Fibroblast of villous mesenchyme (primary cell): ENCODE data around the gene HIGD2A. TPM values are rescaled to one million over a fixed set of nuclear protein-coding genes. Genes with fewer than 3 reads are reported as not detected.

Experiments used
- DNase-seq: peaks from one replicate; pipeline ENCODE4 v3.0.0-alpha.2; 2010; ENCODE audit warnings: low read depth
- H3K4me3 ChIP-seq: 2 replicates; pipeline ENCODE4 v1.5.1; 2011; ENCODE audit warnings: low read depth, mild to moderate bottlenecking, low read length
- CTCF ChIP-seq: IDR thresholded peaks from 2 replicates; pipeline ENCODE4 v1.5.1; 2012; ENCODE audit warnings: low read depth, mild to moderate bottlenecking, low read length; ENCODE audit not compliant: insufficient read depth
- total RNA-seq: library from RNA; depleted of rRNA; stranded (reverse); fragments of >200 nt; gene quantifications from 2 replicates; pipeline ENCODE4 v1.2.3, GENCODE V29; 2012

Gene HIGD2A
- total RNA-seq, 1 donor = 19.0 TPM

- peak within 1 kb of the TSS; percentile 97 for H3K4me3 ChIP-seq
- DNase-seq = peak; percentile 94
- TF ChIP-seq CTCF = peak; percentile 18
These were observed 26.9 kb upstream of the HIGD2A start, which contains the start of gene KIAA1191 for GRCh38 chr5:176361437-176362232. TSS of gene KIAA1191 (minus strand) at chr5:176361764. CDS start at chr5:176359508, 2,256 bp downstream.

GRCh38 chr5:176362233-176362490, 26.4 kb upstream of the HIGD2A start:
- no peak for DNase-seq
- no peak for TF ChIP-seq CTCF
- peak overlapping the region; percentile 97 for H3K4me3 ChIP-seq

GRCh38 chr5:176364765-176365350, 23.7 kb upstream of the HIGD2A start:
- peak overlapping the region; percentile 71 for H3K4me3 ChIP-seq
- no peak for DNase-seq
- TF ChIP-seq CTCF = no peak

GRCh38 chr5:176365351-176366231, 23.0 kb upstream of the HIGD2A start, which contains the start of gene ARL10:
TSS of gene ARL10 (plus strand) at chr5:176365487. CDS start at chr5:176365564, 77 bp downstream.
- peak; percentile 52 for DNase-seq
- TF ChIP-seq CTCF = no peak
- peak within 1 kb of the TSS; percentile 71 for H3K4me3 ChIP-seq

GRCh38 chr5:176366232-176366894, 22.2 kb upstream of the HIGD2A start:
- DNase-seq = no peak
- H3K4me3 ChIP-seq = peak overlapping the region; percentile 71
- TF ChIP-seq CTCF = no peak

GRCh38 chr5:176368726-176369125, 19.8 kb upstream of the HIGD2A start:
- no peak for DNase-seq
- no peak overlapping the region for H3K4me3 ChIP-seq
- TF ChIP-seq CTCF = no peak
